ENCODE data around the gene C10orf62.

C10orf62 gene

DNA sequence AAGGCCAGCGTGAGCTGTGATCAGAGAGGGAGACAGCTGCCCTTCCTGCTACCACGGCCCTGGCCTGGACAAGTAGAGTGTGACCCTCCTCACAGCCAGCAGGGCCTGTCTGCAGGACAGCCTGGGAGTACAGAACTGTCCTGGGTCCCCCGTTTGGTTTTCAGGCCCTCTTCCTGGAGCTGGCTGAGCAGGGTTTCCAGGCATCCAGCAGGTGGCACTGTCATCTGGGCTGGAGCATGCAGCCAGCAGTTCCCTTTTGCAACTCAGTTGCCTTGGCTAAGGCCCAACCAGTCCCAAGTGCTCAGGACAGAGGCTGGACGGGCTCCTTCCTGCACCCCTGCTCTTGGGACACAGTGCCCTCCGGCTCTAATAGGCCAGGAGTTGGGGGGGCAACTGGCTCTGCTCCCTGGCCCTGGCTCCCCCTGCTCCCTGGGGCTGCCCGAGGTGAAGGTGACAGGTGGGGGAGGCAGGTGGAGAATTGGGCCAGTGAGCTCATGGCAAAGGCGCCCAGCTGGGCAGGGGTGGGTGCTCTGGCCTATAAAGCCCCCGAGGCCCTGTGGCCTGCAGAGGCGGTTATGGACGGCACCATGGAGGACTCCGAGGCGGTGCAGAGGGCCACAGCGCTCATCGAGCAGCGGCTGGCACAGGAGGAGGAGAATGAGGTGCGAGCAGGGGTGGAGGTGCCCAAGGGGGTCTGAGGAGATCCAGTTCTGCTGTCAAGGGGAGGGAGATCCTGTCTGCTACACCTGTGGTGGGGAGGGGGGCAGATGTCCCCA is 17.1 kb upstream of the C10orf62 start, which contains the start of gene ANKRD2:
Gene ANKRD2, plus strand, starts transcription at position 566 of the 776 bp plus-strand sequence. Its CDS starts 10 bp downstream, at position 576.
- H3K4me1 ChIP-seq (ENCODE audit: control insufficient read depth, insufficient read depth, low read length), result peaks cover 6% of the 10 kb centered on the region
- ChIA-PET POLR2A (interaction anchor here (0.6 to 1.5 kb wide), 3 partner anchors 12 to 24 kb away, joined by 3 to 5 read pairs (median 4); partner anchors contain the start of gene HOGA1), CTCF (interaction anchor here (0.6 to 5.1 kb wide), 28 partner anchors 10 to 554 kb away, joined by 3 to 78 read pairs (median 4); partner anchors contain the start of gene HOGA1)
- H3K27ac ChIP-seq (ENCODE audit: extremely low read depth, low read depth, low read length), result no peak within 1 kb of the TSS
- H3K9me3 ChIP-seq (ENCODE audit: control insufficient read depth, insufficient read depth, low read depth, low read length), result no peaks in the 10 kb centered on the region
- no peak within 1 kb of the TSS for H3K4me3 ChIP-seq (ENCODE audit: low read depth, low read length)
- H3K36me3 ChIP-seq (ENCODE audit: control insufficient read depth in 2 of 2, insufficient read depth in 1 of 2, low read length in 2 of 2), result peaks cover 0 to 12% of the 10 kb centered on the region in 2 experiments; a peak in 2 of 3 replicates
- TF ChIP-seq ZNF777 (tag by site-specific recombination; IDR thresholded peaks at IDR 0.05; ENCODE audit: borderline replicate concordance) (no peak), ZNF654 (tag by site-specific recombination; IDR thresholded peaks at IDR 0.05; ENCODE audit: low read depth) (peak; percentile 70), ZNF16 (tag by site-specific recombination; IDR thresholded peaks at IDR 0.05; ENCODE audit: low read depth) (no peak), ZNF24 (tag by site-specific recombination; IDR thresholded peaks at IDR 0.05) (no peak), OSR2 (tag by site-specific recombination; IDR thresholded peaks at IDR 0.05) (no peak), ZNF223 (tag by site-specific recombination; IDR thresholded peaks at IDR 0.05) (no peak), ZNF169 (tag by site-specific recombination; IDR thresholded peaks at IDR 0.05) (no peak), ZNF571 (tag by site-specific recombination; IDR thresholded peaks at IDR 0.05) (no peak), ZBTB17 (tag by site-specific recombination; IDR thresholded peaks at IDR 0.05) (peak; percentile 83), ZIC2 (tag by site-specific recombination; IDR thresholded peaks at IDR 0.05) (peak; percentile 46), ZNF37A (tag by site-specific recombination; IDR thresholded peaks at IDR 0.05) (no peak), ZNF2 (tag by site-specific recombination; IDR thresholded peaks at IDR 0.05) (peak; percentile 76; the same call in 1 of the 2 replicates), YY2 (tag by site-specific recombination; IDR thresholded peaks at IDR 0.05) (no peak), ZNF48 (tag by site-specific recombination; IDR thresholded peaks at IDR 0.05) (no peak), ZNF248 (tag by site-specific recombination; IDR thresholded peaks at IDR 0.05) (no peak), ZNF658 (tag by site-specific recombination; IDR thresholded peaks at IDR 0.05) (no peak), KLF9 (tag by site-specific recombination; IDR thresholded peaks at IDR 0.05; ENCODE audit: low read depth) (no peak), ZSCAN30 (tag by site-specific recombination; IDR thresholded peaks at IDR 0.05) (peak; percentile 93)
- TF ChIP-seq, protein P1, sequence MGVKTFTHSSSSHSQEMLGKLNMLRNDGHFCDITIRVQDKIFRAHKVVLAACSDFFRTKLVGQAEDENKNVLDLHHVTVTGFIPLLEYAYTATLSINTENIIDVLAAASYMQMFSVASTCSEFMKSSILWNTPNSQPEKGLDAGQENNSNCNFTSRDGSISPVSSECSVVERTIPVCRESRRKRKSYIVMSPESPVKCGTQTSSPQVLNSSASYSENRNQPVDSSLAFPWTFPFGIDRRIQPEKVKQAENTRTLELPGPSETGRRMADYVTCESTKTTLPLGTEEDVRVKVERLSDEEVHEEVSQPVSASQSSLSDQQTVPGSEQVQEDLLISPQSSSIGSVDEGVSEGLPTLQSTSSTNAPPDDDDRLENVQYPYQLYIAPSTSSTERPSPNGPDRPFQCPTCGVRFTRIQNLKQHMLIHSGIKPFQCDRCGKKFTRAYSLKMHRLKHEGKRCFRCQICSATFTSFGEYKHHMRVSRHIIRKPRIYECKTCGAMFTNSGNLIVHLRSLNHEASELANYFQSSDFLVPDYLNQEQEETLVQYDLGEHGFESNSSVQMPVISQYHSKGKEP (tag by site-specific recombination; IDR thresholded peaks at IDR 0.05), result no peak; the same call in 1 of the 2 replicates
- TF ChIP-seq, protein P2, sequence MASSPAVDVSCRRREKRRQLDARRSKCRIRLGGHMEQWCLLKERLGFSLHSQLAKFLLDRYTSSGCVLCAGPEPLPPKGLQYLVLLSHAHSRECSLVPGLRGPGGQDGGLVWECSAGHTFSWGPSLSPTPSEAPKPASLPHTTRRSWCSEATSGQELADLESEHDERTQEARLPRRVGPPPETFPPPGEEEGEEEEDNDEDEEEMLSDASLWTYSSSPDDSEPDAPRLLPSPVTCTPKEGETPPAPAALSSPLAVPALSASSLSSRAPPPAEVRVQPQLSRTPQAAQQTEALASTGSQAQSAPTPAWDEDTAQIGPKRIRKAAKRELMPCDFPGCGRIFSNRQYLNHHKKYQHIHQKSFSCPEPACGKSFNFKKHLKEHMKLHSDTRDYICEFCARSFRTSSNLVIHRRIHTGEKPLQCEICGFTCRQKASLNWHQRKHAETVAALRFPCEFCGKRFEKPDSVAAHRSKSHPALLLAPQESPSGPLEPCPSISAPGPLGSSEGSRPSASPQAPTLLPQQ (tag by site-specific recombination; IDR thresholded peaks at IDR 0.05), result 0 out of 2 replicates have a peak, but pooled peaks have one; percentile 26
- TF ChIP-seq, protein P3, sequence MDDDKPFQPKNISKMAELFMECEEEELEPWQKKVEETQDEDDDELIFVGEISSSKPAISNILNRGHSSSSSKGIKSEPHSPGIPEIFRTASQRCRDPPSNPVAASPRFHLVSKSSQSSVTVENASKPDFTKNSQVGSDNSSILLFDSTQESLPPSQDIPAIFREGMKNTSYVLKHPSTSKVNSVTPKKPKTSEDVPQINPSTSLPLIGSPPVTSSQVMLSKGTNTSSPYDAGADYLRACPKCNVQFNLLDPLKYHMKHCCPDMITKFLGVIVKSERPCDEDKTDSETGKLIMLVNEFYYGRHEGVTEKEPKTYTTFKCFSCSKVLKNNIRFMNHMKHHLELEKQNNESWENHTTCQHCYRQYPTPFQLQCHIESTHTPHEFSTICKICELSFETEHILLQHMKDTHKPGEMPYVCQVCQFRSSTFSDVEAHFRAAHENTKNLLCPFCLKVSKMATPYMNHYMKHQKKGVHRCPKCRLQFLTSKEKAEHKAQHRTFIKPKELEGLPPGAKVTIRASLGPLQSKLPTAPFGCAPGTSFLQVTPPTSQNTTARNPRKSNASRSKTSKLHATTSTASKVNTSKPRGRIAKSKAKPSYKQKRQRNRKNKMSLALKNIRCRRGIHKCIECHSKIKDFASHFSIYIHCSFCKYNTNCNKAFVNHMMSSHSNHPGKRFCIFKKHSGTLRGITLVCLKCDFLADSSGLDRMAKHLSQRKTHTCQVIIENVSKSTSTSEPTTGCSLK (tag by site-specific recombination; IDR thresholded peaks at IDR 0.05), result no peak
- TF ChIP-seq, protein P4, sequence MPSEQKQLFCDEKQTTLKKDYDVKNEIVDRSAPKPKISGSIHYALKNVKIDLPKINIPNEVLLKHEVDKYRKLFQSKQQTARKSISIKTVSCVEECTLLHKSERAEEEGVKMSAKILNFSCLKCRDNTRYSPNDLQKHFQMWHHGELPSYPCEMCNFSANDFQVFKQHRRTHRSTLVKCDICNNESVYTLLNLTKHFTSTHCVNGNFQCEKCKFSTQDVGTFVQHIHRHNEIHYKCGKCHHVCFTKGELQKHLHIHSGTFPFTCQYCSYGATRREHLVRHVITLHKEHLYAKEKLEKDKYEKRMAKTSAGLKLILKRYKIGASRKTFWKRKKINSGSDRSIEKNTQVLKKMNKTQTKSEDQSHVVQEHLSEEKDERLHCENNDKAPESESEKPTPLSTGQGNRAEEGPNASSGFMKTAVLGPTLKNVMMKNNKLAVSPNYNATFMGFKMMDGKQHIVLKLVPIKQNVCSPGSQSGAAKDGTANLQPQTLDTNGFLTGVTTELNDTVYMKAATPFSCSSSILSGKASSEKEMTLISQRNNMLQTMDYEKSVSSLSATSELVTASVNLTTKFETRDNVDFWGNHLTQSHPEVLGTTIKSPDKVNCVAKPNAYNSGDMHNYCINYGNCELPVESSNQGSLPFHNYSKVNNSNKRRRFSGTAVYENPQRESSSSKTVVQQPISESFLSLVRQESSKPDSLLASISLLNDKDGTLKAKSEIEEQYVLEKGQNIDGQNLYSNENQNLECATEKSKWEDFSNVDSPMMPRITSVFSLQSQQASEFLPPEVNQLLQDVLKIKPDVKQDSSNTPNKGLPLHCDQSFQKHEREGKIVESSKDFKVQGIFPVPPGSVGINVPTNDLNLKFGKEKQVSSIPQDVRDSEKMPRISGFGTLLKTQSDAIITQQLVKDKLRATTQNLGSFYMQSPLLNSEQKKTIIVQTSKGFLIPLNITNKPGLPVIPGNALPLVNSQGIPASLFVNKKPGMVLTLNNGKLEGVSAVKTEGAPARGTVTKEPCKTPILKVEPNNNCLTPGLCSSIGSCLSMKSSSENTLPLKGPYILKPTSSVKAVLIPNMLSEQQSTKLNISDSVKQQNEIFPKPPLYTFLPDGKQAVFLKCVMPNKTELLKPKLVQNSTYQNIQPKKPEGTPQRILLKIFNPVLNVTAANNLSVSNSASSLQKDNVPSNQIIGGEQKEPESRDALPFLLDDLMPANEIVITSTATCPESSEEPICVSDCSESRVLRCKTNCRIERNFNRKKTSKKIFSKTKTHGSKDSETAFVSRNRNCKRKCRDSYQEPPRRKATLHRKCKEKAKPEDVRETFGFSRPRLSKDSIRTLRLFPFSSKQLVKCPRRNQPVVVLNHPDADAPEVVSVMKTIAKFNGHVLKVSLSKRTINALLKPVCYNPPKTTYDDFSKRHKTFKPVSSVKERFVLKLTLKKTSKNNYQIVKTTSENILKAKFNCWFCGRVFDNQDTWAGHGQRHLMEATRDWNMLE (tag by site-specific recombination; conservative IDR thresholded peaks at IDR 0.05; ENCODE audit: low read depth), result no peak
- TF ChIP-seq, protein P5, sequence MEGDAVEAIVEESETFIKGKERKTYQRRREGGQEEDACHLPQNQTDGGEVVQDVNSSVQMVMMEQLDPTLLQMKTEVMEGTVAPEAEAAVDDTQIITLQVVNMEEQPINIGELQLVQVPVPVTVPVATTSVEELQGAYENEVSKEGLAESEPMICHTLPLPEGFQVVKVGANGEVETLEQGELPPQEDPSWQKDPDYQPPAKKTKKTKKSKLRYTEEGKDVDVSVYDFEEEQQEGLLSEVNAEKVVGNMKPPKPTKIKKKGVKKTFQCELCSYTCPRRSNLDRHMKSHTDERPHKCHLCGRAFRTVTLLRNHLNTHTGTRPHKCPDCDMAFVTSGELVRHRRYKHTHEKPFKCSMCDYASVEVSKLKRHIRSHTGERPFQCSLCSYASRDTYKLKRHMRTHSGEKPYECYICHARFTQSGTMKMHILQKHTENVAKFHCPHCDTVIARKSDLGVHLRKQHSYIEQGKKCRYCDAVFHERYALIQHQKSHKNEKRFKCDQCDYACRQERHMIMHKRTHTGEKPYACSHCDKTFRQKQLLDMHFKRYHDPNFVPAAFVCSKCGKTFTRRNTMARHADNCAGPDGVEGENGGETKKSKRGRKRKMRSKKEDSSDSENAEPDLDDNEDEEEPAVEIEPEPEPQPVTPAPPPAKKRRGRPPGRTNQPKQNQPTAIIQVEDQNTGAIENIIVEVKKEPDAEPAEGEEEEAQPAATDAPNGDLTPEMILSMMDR (tag by site-specific recombination; IDR thresholded peaks at IDR 0.05), result peak; percentile 92
- TF ChIP-seq, protein P6, sequence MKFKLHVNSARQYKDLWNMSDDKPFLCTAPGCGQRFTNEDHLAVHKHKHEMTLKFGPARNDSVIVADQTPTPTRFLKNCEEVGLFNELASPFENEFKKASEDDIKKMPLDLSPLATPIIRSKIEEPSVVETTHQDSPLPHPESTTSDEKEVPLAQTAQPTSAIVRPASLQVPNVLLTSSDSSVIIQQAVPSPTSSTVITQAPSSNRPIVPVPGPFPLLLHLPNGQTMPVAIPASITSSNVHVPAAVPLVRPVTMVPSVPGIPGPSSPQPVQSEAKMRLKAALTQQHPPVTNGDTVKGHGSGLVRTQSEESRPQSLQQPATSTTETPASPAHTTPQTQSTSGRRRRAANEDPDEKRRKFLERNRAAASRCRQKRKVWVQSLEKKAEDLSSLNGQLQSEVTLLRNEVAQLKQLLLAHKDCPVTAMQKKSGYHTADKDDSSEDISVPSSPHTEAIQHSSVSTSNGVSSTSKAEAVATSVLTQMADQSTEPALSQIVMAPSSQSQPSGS (tag by site-specific recombination; IDR thresholded peaks at IDR 0.05; ENCODE audit: low read depth), result no peak

Data from HEK293 (cell line).